ENCODE data around the gene FNDC3B. TPM values are rescaled to one million over a fixed set of nuclear protein-coding genes. Genes with fewer than 3 reads are reported as not detected.

The FNDC3B gene
- total and polyA plus RNA-seq, 2 of the 8 experiments (the other 6 are each of a cell fraction or from before 2014, with no cell fraction given), result 14.1 to 44.4 TPM

DNA sequence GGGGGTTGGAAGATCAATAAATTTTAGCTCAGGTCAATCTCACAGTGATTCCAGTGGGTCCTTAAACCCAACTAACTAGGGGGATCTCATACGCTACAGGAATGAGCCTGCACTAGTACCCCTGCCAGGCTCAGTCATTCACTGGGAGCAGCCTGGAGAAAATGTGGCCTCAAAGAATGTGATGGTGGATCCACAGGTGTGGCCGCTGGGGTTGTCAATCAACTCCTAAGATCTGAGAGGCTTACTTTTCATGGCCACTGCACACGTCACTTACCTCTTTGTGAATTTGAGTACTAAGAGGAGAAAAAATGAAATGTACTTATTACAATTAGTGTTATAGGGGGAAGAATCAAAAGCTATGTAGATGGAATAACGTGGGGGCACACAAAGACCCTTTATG, 17.5 kb upstream of the FNDC3B start (continued):
- TF ChIP-seq CBX8 (IDR thresholded peaks at IDR 0.05; ENCODE audit: borderline replicate concordance, low read depth, low read length) (no peak), RNF2 (IDR thresholded peaks at IDR 0.05; ENCODE audit: borderline replicate concordance, low read depth, low read length, missing control alignments, poor library complexity, severe bottlenecking) (no peak), ASH2L (IDR thresholded peaks at IDR 0.05; ENCODE audit: low read length) (no peak), TCF12 (IDR thresholded peaks at IDR 0.05; ENCODE audit: low read depth, low read length) (no peak), KDM4A (IDR thresholded peaks at IDR 0.05; ENCODE audit: low read depth, low read length, severe bottlenecking) (no peak)
- TF ChIP-seq, protein P1, sequence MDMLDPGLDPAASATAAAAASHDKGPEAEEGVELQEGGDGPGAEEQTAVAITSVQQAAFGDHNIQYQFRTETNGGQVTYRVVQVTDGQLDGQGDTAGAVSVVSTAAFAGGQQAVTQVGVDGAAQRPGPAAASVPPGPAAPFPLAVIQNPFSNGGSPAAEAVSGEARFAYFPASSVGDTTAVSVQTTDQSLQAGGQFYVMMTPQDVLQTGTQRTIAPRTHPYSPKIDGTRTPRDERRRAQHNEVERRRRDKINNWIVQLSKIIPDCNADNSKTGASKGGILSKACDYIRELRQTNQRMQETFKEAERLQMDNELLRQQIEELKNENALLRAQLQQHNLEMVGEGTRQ (IDR thresholded peaks at IDR 0.05; ENCODE audit: low read length), result no peak
